Stimulated activated CD4-positive, alpha-beta T cell treated with anti-CD3 and anti-CD28 coated beads, Interleukin-1b, Interleukin-23, amount 100 ng/mL, for 1 hour (primary cell): ENCODE results near the gene SACS.

Experiments
- DNase-seq, 2 donors: peaks; one replicate each; pipeline ENCODE4 v3.0.0-alpha.2; 2020; ENCODE audit warnings: low read depth in 2 of 2

Gene SACS, protein sequence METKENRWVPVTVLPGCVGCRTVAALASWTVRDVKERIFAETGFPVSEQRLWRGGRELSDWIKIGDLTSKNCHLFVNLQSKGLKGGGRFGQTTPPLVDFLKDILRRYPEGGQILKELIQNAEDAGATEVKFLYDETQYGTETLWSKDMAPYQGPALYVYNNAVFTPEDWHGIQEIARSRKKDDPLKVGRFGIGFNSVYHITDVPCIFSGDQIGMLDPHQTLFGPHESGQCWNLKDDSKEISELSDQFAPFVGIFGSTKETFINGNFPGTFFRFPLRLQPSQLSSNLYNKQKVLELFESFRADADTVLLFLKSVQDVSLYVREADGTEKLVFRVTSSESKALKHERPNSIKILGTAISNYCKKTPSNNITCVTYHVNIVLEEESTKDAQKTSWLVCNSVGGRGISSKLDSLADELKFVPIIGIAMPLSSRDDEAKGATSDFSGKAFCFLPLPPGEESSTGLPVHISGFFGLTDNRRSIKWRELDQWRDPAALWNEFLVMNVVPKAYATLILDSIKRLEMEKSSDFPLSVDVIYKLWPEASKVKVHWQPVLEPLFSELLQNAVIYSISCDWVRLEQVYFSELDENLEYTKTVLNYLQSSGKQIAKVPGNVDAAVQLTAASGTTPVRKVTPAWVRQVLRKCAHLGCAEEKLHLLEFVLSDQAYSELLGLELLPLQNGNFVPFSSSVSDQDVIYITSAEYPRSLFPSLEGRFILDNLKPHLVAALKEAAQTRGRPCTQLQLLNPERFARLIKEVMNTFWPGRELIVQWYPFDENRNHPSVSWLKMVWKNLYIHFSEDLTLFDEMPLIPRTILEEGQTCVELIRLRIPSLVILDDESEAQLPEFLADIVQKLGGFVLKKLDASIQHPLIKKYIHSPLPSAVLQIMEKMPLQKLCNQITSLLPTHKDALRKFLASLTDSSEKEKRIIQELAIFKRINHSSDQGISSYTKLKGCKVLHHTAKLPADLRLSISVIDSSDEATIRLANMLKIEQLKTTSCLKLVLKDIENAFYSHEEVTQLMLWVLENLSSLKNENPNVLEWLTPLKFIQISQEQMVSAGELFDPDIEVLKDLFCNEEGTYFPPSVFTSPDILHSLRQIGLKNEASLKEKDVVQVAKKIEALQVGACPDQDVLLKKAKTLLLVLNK (N-terminal part only)

DNA sequence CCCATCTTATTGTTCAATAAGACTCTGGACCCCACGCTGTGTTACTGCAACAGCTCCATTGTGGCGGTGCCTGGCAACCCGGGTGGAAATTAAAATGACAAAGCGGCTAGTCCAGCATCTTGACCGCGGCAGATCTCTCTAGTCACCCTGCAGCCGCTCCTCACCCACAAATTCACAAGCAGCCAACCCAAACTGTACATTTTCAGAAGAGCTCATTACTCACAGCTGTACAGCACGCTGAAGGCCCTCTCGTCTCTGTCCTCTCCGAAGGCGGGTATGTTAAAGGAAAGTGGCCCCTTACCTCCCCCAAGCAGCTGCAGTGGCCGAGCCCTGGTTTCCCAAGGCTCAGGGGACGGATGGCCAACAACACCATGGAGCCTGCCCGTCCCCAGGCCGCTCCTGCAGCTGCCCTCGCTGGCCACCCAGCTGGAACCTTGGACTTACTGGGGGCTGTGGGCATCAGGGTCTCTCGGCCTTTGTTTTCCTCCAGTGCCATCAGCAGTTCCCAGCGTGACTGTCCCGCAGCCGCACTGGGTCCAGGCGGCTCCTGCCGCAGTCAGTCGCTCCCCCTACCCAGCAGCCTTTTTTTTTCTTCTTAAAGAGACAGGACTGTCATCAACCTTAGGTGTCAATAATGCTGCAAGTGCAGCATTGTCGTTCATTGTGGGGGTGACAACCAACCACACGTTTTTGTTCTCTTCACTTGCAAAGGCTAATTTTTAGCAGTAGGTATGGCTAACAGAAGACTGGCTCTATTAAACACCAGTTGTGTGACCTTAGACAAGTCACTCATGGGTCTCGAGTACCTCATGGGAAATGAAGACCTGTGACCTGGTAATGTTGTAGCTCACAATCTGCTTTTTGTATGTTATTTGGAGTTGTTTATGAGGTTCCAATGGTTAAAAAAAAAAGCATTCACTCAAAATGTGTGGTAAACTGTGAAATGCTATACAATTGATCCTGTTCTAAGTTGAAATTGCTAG is at the start of gene SACS:
TSS of gene SACS (minus strand) at position 532 of the 983 bp plus-strand sequence. CDS start 22,463 bp downstream, outside the sequence.
- DNase-seq = no peak

DNA sequence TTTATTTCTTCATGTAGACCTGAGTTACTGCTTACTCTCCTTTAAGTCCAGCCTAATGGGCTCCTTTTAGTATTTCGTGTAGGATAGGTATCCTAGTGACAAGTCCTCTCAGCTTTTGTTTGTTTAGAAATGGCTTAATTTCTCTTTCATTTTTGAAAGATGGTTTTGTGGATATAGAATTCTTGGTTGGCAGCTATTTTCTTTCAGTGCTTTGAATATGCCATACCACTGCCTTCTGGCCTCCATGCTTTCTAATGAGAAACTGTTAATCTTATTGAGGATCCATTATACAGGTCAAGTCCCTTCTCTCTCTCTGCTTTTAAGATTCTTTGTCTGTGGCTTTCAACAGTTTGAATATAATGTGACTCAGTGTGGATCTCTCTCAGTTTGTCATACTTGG is 46.8 kb upstream of the SACS start:
- no peak for DNase-seq

DNA sequence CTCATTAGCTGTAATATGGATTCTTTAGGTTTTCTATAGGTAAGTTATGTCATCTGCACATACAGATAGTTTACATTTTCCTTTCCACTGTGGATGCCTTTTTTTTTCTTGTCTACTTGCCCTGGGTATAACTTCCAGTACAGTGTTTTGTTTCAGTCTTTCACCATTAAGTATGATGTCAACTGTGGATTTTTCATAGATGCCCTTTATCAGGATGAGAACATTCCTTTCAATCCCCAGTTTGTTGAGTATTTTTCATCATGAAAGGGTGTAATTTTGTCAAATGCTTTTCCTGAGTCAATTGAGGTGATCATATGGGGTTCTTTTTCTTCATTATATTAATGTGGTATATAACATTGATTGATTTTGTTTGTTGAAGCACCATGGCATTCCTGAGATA is 43.6 kb upstream of the SACS start:
- DNase-seq = no peak

DNA sequence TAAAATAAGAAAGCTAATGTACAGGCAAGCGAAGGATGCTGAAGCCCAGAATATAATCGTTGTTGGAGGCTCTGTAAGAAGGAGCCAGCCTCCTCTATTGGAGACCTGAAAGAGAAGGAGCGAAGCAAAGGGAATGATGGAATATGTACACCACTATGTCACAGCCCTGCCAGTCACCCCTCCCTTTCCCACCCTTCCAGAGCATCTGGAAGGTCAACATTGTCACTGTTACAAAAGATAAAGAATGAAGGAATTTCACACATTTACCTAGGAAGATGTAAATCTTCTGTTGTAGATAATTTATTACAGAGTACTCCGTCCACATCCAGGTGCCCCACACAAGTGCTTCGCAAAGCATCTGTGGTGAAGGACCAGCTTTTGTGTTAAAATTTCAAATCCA is 39.7 kb upstream of the SACS start:
- no peak for DNase-seq

DNA sequence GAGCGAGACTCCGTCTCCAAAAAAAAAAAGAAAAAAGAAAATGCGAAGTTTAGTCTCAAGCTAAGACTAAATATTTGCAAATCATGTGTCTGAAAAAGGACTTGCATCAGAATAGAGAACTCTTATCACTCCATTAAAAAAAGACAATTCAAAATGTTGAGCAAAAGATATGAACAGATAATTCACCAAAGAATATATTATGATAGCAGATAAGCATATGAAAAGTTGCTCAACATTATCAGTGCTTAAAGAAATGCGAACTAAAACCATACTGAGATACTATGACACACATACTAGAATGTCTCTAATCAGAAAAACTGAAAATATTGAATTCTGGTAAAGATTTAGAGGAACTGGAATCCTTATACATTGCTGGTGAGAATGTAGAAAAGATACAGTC is 38.7 kb upstream of the SACS start:
- DNase-seq = no peak

DNA sequence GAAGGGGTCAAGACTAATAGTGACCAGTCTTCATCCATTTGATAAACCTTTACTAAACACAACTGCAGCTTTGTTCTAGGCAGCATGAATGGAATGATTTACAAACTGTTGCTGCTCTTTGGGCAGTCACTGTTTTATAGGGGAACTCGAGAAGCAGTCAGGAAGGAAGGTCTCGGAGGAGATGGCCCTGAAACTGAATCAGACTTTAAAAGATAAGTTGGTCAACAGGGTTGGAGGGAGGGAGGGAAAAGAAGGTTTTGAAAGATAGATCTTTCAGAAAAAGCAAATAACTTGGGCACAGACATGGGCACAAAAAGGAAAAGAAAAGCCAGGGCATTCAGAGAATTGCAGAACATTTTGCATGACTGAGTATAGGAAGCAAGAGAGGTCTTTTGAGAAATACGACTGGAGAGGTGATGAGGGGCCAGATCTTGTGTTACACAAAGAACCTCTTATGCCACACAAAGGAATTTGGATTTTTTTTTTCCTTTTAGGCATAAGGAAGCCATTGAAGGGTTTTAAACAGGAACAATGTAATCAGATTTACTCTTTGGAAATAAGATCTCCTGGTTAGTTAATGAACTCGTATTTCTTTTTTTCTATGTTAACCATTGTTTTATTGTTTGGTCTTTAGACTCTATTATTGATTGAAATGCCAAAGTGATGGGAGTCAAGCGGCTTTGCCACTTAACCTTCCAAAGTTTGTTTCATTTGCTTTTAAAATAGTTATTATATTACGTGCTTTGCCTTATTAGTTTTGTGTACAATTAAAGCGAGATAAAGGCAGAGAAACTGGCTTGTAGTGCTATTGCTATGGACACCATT is 37.5 kb upstream of the SACS start:
- DNase-seq = no peak

DNA sequence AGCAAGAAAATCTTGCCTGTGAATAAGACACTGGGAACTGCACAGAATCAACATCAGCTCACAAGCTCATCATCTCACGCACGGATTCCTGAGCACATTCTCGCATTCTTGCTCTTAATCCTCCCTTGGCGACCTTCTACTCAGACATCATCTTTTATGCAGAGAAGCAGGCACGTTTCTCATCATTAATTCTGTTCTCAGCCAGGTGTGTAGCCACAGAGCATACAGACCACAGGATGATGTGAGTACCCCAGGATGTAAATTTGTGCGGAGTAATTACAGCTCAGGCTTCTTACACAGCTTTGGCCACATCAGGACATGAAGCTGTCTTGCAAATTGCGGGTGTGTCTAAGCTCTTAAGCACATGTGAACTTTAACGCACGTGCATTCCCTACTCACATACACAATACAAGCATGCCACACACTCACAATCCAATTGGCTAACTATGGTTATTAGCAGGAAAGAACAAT is 36.5 kb upstream of the SACS start:
- no peak for DNase-seq

DNA sequence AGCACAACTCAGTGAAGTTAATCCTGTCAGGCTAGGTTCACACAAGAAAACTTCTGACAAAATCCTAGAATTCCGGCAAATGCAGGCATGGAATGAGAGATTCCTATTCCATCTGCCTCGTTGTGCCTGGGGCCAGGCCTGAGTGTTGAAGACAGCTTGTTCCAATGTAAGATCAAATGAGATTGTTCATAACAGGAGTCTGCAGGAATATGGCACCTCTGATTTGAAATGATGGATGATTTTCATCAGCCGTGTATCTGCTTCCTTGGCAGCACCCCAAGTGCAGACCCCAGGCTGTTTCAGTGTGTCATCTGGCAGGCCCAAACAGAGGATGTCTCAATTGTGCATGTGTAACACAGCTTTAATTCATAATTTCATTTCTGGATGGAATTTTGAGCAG is 35.3 kb upstream of the SACS start:
- DNase-seq = no peak

DNA sequence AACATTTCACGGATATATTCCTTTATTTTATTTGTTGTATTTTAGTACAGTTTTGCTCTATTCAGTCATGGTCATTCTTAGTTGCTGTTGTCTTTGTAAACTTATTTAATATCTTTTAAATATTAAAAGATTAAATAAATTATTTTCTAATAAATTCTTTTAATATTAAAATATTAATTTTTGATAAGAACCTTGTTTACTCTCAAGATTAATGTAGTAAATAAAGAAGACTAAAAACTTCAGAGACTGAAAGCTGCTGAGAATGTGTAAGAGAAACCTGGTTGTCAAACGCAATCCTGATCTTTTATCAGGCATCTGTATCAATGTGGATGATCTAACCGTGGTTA is 34.4 kb upstream of the SACS start:
- DNase-seq = no peak

DNA sequence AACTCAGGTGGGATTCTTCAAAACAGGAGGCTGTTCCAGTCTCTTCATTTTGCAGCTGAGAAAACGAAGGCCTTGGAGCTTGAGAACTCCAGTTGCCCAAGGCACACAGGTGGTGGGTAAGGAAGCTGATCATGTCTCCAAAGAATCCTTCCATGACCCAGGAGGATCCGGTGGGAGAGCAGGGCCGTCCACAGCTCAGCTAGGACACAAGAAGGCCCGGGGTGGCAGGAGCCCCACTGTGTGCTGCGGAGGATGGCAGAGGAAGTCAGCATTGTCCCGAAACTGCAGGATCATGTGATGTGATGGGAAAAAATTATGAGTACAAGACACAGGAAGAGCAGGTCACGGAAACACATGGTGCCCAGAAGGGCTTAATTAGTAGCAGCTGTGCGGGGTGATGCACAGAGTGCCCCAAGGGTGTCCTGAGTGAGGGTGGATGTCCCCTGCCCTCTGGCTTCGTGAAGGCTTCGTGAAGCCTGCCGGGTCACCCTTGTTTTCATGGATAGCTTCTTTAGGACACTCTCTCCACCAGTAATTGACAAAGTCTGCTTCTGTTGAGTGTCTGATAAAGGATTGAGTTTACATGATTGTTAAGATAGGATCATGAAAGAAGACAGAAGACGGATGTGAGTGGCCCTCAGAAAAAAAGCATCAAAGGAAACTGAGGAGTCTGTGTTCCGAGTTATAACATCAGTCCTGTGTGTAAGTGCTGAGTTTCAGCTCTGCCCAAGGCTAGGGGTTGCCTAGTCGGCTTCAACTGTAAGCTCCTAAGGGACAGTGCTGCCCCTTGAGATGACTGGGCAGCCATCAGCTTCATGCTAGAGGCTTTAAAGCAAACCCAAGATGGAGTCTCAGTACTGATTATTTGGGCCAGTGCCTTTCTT is 33.8 kb upstream of the SACS start:
- no peak for DNase-seq

DNA sequence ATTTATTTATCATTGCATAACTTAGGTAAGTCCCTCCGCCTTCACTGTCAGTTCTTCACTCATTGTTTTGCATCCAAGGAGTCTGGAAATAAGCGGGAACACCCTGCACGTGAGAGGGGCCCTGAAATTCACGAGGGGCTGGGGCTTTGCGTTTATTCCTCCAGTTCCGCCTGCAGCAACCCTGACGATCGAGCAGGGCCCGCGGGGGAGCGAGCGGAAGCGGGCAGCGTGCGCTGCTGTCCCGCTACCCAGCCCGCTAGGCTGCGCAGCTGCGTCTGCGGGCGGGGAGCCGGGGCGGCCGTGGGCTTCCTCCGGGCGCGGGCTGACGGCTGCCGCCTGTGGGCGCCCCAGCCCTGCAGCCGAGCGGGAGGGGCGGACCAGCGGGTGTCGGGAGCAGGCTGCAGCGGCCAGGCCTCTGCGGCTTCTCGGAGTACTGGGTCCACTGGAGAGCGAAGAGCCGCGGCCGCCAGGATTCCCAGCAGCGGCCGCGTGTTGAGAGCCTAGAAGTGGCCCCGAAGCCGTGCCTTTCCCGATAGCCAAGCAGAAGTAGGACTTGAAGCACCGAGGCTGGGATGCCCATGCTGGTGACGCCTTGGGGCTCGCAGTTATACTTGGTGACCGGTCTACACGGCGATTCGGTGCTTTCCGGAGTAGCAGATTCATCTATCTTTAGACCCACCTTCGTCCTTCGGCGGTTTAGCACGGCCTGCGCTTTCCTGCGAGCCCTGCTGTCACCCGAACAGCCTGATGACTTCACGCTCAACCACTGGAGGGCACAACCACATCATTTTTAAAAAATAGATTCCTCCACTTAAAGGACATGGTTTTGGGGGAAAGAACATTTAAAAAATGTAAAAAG is 32.9 kb upstream of the SACS start:
- DNase-seq = peak in 1 of 2 donors; percentile 32

DNA sequence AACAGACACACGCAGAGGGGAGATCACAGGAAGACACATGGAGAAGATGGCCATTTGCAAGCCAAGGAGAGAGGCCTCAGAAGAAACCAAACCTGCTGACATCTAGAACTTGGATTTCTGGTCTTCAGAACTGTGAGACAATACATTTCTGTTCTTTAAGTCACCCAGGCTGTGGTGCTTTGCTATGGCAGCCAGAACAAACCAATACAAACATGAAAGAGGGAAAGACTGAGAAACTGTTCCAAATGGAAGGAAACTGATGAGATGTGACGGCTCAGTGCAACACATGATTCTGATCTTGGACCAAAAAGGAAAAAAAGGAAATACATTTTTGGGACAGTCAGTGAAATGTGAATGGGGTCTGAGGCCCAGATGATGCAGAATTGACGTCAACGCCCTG is 30.2 kb upstream of the SACS start:
- DNase-seq = no peak

DNA sequence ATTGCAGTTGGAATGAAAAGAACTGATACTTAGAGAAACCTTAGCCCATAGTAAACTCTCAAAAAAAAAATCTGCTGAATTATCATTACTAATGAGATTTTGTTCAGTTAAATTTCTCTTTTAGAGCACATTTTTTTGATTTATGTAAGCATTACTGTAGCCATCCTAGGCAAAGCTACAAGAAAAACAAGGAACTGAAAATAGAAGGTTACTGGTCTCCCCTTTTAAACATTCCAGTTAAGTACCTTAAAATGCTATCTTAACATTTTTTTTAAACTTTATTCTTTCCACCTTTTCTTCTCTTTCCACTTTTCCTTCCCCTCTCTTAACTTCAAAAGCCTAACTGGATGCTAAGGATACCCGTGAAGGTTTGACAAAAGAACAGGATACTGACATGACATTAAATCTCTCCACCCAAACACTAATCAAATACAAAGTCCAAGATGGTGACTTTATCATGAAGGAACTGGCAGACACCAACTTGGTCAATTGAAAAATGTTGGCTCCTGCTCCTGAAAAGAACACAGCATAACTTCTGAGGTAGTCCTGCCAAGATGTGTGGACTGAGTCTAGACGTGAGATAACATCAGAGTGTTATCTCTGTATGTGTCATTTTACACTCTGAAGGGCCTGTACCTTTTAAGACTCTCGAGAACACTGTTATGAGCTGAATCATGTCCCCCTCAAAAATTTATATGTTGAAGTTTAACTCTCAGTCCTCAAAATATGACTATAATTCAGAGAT is 29.5 kb upstream of the SACS start:
- no peak for DNase-seq

DNA sequence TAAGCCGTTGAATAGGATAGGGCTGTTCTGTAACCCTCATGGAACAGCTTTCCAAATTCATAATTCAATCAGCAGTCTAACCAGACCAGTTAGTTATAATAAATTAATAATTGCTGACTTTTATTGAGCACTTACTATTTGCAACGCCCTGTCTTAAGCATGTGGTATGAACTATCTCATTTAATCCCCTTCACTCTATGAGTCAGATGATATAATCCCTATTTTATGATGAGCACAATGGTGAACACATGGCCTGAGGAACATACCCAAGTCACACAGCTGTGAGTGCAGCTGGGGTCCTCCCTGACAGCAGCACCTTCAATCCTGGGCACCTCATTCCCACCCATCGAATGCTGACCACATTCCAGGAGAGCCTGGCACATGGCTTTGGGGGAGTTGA is 28.0 kb upstream of the SACS start:
- no peak for DNase-seq

DNA sequence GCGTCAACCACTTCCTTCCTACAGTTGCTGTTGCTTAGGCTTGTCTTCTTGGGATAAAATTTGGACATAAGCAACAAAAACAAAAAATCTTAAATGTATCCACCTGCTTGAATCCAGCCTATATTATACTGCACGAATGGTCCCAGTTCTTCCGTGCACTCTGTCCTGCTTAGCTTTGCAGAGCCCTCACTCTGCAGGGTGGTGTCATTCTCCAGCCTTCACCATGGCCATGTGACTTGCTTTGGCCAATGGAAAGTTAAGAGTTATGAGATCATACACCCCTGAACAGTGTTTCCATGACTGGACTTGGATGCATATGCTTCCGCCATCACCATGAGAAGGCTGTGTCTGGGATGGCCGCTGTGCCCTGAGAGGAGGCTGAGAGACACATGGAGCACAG is 27.4 kb upstream of the SACS start:
- no peak for DNase-seq

DNA sequence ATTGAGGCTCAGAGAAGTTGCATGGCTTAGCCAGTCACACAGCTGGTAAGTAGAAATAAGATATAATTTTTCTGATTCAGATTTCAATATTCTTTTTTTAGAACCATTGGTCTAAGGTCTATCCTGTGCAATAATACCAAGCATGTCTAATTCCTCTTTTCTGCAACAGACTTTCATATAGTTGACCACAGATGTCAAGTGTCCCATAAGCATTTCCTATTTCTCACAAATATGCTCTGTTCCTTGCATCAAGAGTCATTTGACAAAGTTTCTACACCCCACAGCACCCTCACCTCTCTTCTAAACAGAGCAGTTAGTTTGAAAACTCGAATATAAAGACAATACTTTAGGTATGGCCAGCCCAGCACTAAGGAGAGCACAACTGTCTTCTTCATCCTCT is 26.8 kb upstream of the SACS start:
- DNase-seq = no peak

DNA sequence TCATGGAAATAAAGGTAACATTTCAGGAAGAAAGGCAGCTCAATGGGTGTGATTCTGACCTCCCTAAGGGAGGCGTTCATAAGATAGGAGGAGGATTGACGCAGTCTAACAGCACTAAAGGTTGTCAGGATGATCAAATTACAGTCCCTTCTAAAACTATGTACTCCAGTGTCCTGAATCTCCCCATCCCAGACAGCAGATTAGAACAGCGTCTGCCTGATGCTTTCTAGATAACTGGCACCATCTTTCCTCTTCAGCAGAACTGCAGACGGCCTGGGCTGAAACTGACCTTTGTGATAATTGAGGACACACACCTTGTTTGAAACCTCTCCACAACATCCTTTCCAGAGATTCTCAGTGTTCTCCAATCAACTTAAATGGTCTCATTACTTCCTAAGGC is 25.5 kb upstream of the SACS start:
- no peak for DNase-seq
